Keratinocyte (primary cell): Measurements from ENCODE around the gene NUP210. TPM values are rescaled to one million over a fixed set of nuclear protein-coding genes. Genes with fewer than 3 reads are reported as not detected.

Experiments used
- DNase-seq: peaks from one replicate; pipeline ENCODE4 v3.0.0-alpha.2; 2011; ENCODE audit warnings: low read depth, missing footprints, low spot score
- FAIRE-seq: peaks from 2 replicates; lab custom pipeline; 2011; peaks lifted over from hg19 to GRCh38; lab: Jason Lieb, UNC
- H2AFZ ChIP-seq: 2 replicates; pipeline ENCODE4 v1.6.0; 2012; ENCODE audit warnings: low read length, control low read depth, inconsistent platforms; ENCODE audit not compliant: control insufficient read depth
- H3K27ac ChIP-seq: 2 replicates; pipeline ENCODE4 v1.5.1; 2011; ENCODE audit warnings: low read length; ENCODE audit not compliant: control insufficient read depth, insufficient read depth
- H3K27me3 ChIP-seq: 3 replicates; pipeline ENCODE4 v1.6.0; 2011; ENCODE audit warnings: low read length; ENCODE audit not compliant: control insufficient read depth, insufficient read depth; ENCODE audit errors: extremely low read depth
- H3K36me3 ChIP-seq, 2 experiments: 2 replicates in 1 of 2; 3 replicates in 1 of 2; pipeline ENCODE4 v1.5.1; 2011; ENCODE audit warnings: low read length in 2 of 2, mild to moderate bottlenecking in 1 of 2; ENCODE audit not compliant: control insufficient read depth in 2 of 2, insufficient read depth in 2 of 2; ENCODE audit errors: extremely low read depth in 1 of 2
- H3K4me1 ChIP-seq: 3 replicates; pipeline ENCODE4 v1.5.1; 2011; ENCODE audit warnings: low read length; ENCODE audit not compliant: control insufficient read depth, insufficient read depth; ENCODE audit errors: extremely low read depth
- H3K4me2 ChIP-seq: 3 replicates; pipeline ENCODE4 v1.6.0; 2011; ENCODE audit warnings: low read depth, low read length; ENCODE audit not compliant: control insufficient read depth, insufficient read depth; ENCODE audit errors: extremely low read depth
- H3K4me3 ChIP-seq, 3 experiments: fragments of 200-600 bp in 1 of 3; sonication (generic) in 1 of 3; 2 replicates in 2 of 3; 3 replicates in 1 of 3; pipeline ENCODE4 v1.5.1; 2011 to 2016; ENCODE audit warnings: low read length in 3 of 3, mild to moderate bottlenecking in 3 of 3, control low read depth in 2 of 3, inconsistent platforms in 1 of 3, low read depth in 1 of 3, mixed read lengths in 1 of 3, mixed run types in 1 of 3, moderate library complexity in 1 of 3; ENCODE audit not compliant: control insufficient read depth in 2 of 3, insufficient read depth in 2 of 3; ENCODE audit errors: extremely low read depth in 1 of 3
- H3K79me2 ChIP-seq: 2 replicates; pipeline ENCODE4 v1.6.0; 2012; ENCODE audit warnings: low read length; ENCODE audit not compliant: control insufficient read depth, insufficient read depth
- H3K9ac ChIP-seq: 3 replicates; pipeline ENCODE4 v1.6.0; 2011; ENCODE audit warnings: low read length; ENCODE audit not compliant: control insufficient read depth, insufficient read depth; ENCODE audit errors: extremely low read depth
- H3K9me1 ChIP-seq: 3 replicates; pipeline ENCODE4 v1.6.0; 2011; ENCODE audit warnings: low read length; ENCODE audit not compliant: control insufficient read depth, insufficient read depth; ENCODE audit errors: extremely low read depth
- H3K9me3 ChIP-seq: 2 replicates; pipeline ENCODE4 v1.5.1; 2012; ENCODE audit warnings: low read depth, low read length; ENCODE audit not compliant: control insufficient read depth
- H4K20me1 ChIP-seq: 3 replicates; pipeline ENCODE4 v1.6.0; 2011; ENCODE audit warnings: low read length; ENCODE audit not compliant: control insufficient read depth, insufficient read depth; ENCODE audit errors: extremely low read depth
- CTCF ChIP-seq, 3 experiments: IDR thresholded peaks in 1 of 3; conservative IDR thresholded peaks in 1 of 3; optimal IDR thresholded peaks in 1 of 3; 2 replicates in 2 of 3; 3 replicates in 1 of 3; pipeline versions ENCODE3 to v1.5.1; 2011; ENCODE audit warnings: low read length in 3 of 3, mild to moderate bottlenecking in 3 of 3, moderate library complexity in 2 of 3, control low read depth in 1 of 3, inconsistent platforms in 1 of 3; ENCODE audit not compliant: insufficient read depth in 2 of 3; ENCODE audit errors: extremely low read depth in 1 of 3
- EZH2 ChIP-seq: IDR thresholded peaks from one replicate; pipeline ENCODE4 v1.6.1; 2012; ENCODE audit warnings: inconsistent platforms, mild to moderate bottlenecking, low read length, moderate library complexity
- dilution Hi-C: fragments of 300-500 bp; cut with MboI; formaldehyde crosslinking; loops from one replicate; pipeline ENCODE4 v1.7.0; 2020; ENCODE audit warnings: low sequenced_read_pairs; ENCODE audit not compliant: extremely low pct_ligation_motif_present
- polyA plus RNA-seq, 5 experiments: library from polyadenylated mRNA; depleted of rRNA in 3 of 5; stranded (reverse) in 3 of 5; stranded (forward) in 1 of 5; unstranded in 1 of 5; fragments of >200 nt; gene quantifications; 1 replicate in 1 of 5; 2 replicates in 3 of 5; 3 replicates in 1 of 5; pipeline versions ENCODE4 v1.2.1 to v1.2.3, GENCODE V29; 2011 to 2012; ENCODE audit warnings: missing spikeins in 2 of 5, low read depth in 1 of 5, low replicate concordance in 1 of 5

Gene NUP210
- polyA plus RNA-seq, 1 donor (not counting 4 experiments of a cell fraction or from before 2014, with no cell fraction given): 0.01 TPM

GRCh38 chr3:13288732-13289718, 131.1 kb downstream of the NUP210 start:
- H3K9me1 ChIP-seq: no peaks in the 10 kb centered on the region
- H4K20me1 ChIP-seq: no peaks in the 10 kb centered on the region
- no peak overlapping the region for H3K9ac ChIP-seq
- FAIRE-seq (no peak), DNase-seq (no peak)
- H3K27me3 ChIP-seq: peaks cover 8% of the 10 kb centered on the region
- no peaks in the 10 kb centered on the region for H3K79me2 ChIP-seq
- H3K27ac ChIP-seq: no peak overlapping the region
- no peak overlapping the region for H3K4me3 ChIP-seq
- no peak overlapping the region for H2AFZ ChIP-seq
- no peak overlapping the region for H3K4me2 ChIP-seq
- peaks cover 2% of the 10 kb centered on the region for H3K9me3 ChIP-seq
- TF ChIP-seq CTCF (optimal IDR thresholded peaks at IDR 0.05 in 1 of 3, IDR thresholded peaks at IDR 0.05 in 1 of 3, conservative IDR thresholded peaks at IDR 0.05 in 1 of 3; ENCODE audit: extremely low read depth in 1 of 3, insufficient read depth in 2 of 3, low read length in 3 of 3) (no peak), EZH2 (no peak)
- no peaks in the 10 kb centered on the region for H3K36me3 ChIP-seq
- dilution Hi-C loops: no loop called here
- H3K4me1 ChIP-seq: no peaks in the 10 kb centered on the region

GRCh38 chr3:13287833-13288232, 132.3 kb downstream of the NUP210 start:
- Histone ChIP-seq H3K36me3 (no peaks in the 10 kb centered on the region), H3K27ac (no peak overlapping the region), H3K79me2 (no peaks in the 10 kb centered on the region), H3K4me1 (no peaks in the 10 kb centered on the region), H3K4me3 (no peak overlapping the region), H3K9ac (no peak overlapping the region), H4K20me1 (no peaks in the 10 kb centered on the region), H3K27me3 (peaks cover 18% of the 10 kb centered on the region), H2AFZ (no peak overlapping the region), H3K9me1 (no peaks in the 10 kb centered on the region), H3K4me2 (no peak overlapping the region), H3K9me3 (peaks cover 4% of the 10 kb centered on the region)
- DNase-seq (no peak), FAIRE-seq (no peak)
- dilution Hi-C loops: no loop called here
- no peak for TF ChIP-seq CTCF (optimal IDR thresholded peaks at IDR 0.05 in 1 of 3, IDR thresholded peaks at IDR 0.05 in 1 of 3, conservative IDR thresholded peaks at IDR 0.05 in 1 of 3; ENCODE audit: extremely low read depth in 1 of 3, insufficient read depth in 2 of 3, low read length in 3 of 3)
- TF ChIP-seq EZH2: no peak
